H9 (cell line): Measurements from ENCODE around the gene CHDH. TPM values are rescaled to one million over a fixed set of nuclear protein-coding genes. Genes with fewer than 3 reads are reported as not detected.

Experiments
- DNase-seq: peaks from one replicate; pipeline ENCODE4 v3.0.0-alpha.2; 2017
- H2AFZ ChIP-seq: one replicate; pipeline ENCODE4 v1.6.1; 2013; ENCODE audit warnings: mild to moderate bottlenecking, low read length, control low read depth, moderate library complexity
- H2AK5ac ChIP-seq: 2 replicates; pipeline ENCODE4 v1.6.1; 2013; ENCODE audit warnings: low read length, control low read depth, mixed read lengths; ENCODE audit not compliant: insufficient read length
- H2BK120ac ChIP-seq: one replicate; pipeline ENCODE4 v1.6.1; 2013; ENCODE audit warnings: low read depth, mild to moderate bottlenecking, low read length, control low read depth, inconsistent platforms; ENCODE audit not compliant: poor library complexity, severe bottlenecking
- H2BK12ac ChIP-seq: 2 replicates; pipeline ENCODE4 v1.6.1; 2013; ENCODE audit warnings: low read length, control low read depth, mixed read lengths, low read depth; ENCODE audit not compliant: insufficient read length
- H2BK15ac ChIP-seq: 2 replicates; pipeline ENCODE4 v1.6.1; 2013; ENCODE audit warnings: low read depth, low read length, control low read depth
- H2BK20ac ChIP-seq: one replicate; pipeline ENCODE4 v1.6.1; 2013; ENCODE audit warnings: low read depth, mild to moderate bottlenecking, low read length, control low read depth, inconsistent platforms; ENCODE audit not compliant: poor library complexity, severe bottlenecking
- H2BK5ac ChIP-seq: 2 replicates; pipeline ENCODE4 v1.6.1; 2013; ENCODE audit warnings: low read length, control low read depth, mixed read lengths; ENCODE audit not compliant: insufficient read length
- H3K14ac ChIP-seq: 2 replicates; pipeline ENCODE4 v1.6.1; 2013; ENCODE audit warnings: low read length, control low read depth; ENCODE audit not compliant: insufficient read depth
- H3K18ac ChIP-seq: 2 replicates; pipeline ENCODE4 v1.6.1; 2013; ENCODE audit warnings: low read depth, mild to moderate bottlenecking, mixed read lengths, low read length, control low read depth; ENCODE audit not compliant: insufficient read length
- H3K23ac ChIP-seq: 2 replicates; pipeline ENCODE4 v1.6.1; 2013; ENCODE audit warnings: low read length, control low read depth, mixed read lengths, low read depth; ENCODE audit not compliant: insufficient read length
- H3K23me2 ChIP-seq: 2 replicates; pipeline ENCODE4 v1.6.1; 2013; ENCODE audit warnings: low read depth, mild to moderate bottlenecking, mixed read lengths, low read length, control low read depth; ENCODE audit not compliant: insufficient read length, poor library complexity, severe bottlenecking
- H3K27ac ChIP-seq: 2 replicates; pipeline ENCODE4 v1.5.1; 2013; ENCODE audit warnings: low read length, control low read depth, mixed read lengths, low read depth; ENCODE audit not compliant: insufficient read length
- H3K27me3 ChIP-seq: 2 replicates; pipeline ENCODE4 v1.6.1; 2013; ENCODE audit warnings: low read length, control low read depth, inconsistent platforms; ENCODE audit not compliant: insufficient read depth
- H3K4ac ChIP-seq: 2 replicates; pipeline ENCODE4 v1.6.1; 2013; ENCODE audit warnings: low read depth, mild to moderate bottlenecking, control low read depth, inconsistent platforms, low read length, moderate library complexity
- H3K4me1 ChIP-seq: 2 replicates; pipeline ENCODE4 v1.6.1; 2013; ENCODE audit warnings: low read length, control low read depth, inconsistent platforms; ENCODE audit not compliant: insufficient read depth
- H3K4me2 ChIP-seq: 2 replicates; pipeline ENCODE4 v1.6.1; 2013; ENCODE audit warnings: low read length, control low read depth, mixed read lengths; ENCODE audit not compliant: insufficient read length, insufficient read depth
- H3K56ac ChIP-seq: 2 replicates; pipeline ENCODE4 v1.6.1; 2013; ENCODE audit warnings: low read depth, mild to moderate bottlenecking, mixed read lengths, low read length, control low read depth; ENCODE audit not compliant: insufficient read length
- H3K79me1 ChIP-seq: 2 replicates; pipeline ENCODE4 v1.6.1; 2013; ENCODE audit warnings: low read depth, mild to moderate bottlenecking, moderate library complexity, low read length, control low read depth, inconsistent platforms; ENCODE audit not compliant: insufficient read depth, poor library complexity, severe bottlenecking
- H3K79me2 ChIP-seq: 2 replicates; pipeline ENCODE4 v1.6.1; 2013; ENCODE audit warnings: low read length, control low read depth, inconsistent platforms; ENCODE audit not compliant: insufficient read depth
- H3K9ac ChIP-seq: 2 replicates; pipeline ENCODE4 v1.6.1; 2013; ENCODE audit warnings: low read length, control low read depth, mixed read lengths; ENCODE audit not compliant: insufficient read length; ENCODE audit errors: extremely low read depth
- H3K9me3 ChIP-seq: one replicate; pipeline ENCODE4 v1.6.1; 2013; ENCODE audit warnings: low read depth, low read length, inconsistent platforms; ENCODE audit not compliant: control insufficient read depth
- H3T11ph ChIP-seq: one replicate; pipeline ENCODE4 v1.6.1; 2013; ENCODE audit warnings: mild to moderate bottlenecking, low read length, control low read depth, inconsistent platforms
- H4K20me1 ChIP-seq: one replicate; pipeline ENCODE4 v1.6.1; 2013; ENCODE audit not compliant: control insufficient read depth, insufficient read length, insufficient read depth
- H4K5ac ChIP-seq: 2 replicates; pipeline ENCODE4 v1.6.1; 2013; ENCODE audit warnings: low read depth, mild to moderate bottlenecking, mixed read lengths, low read length, control low read depth; ENCODE audit not compliant: insufficient read length
- H4K8ac ChIP-seq: replicated peaks from 2 replicates; pipeline ENCODE4 v1.6.1; 2013; ENCODE audit warnings: low read length, control low read depth, mixed read lengths, low read depth; ENCODE audit not compliant: insufficient read length
- H4K91ac ChIP-seq: 2 replicates; pipeline ENCODE4 v1.6.1; 2013; ENCODE audit warnings: low read depth, mild to moderate bottlenecking, moderate library complexity, mixed read lengths, low read length, control low read depth; ENCODE audit not compliant: insufficient read length
- H3K27ac Mint-ChIP-seq, 3 experiments: 2 replicates in 2 of 3; 3 replicates in 1 of 3; pipeline ENCODE4 v1.8.0; 2020 to 2021; ENCODE audit warnings: mixed read lengths in 3 of 3, mild to moderate bottlenecking in 1 of 3, moderate library complexity in 1 of 3
- H3K27me3 Mint-ChIP-seq: 2 replicates; pipeline ENCODE4 v1.8.0; 2021; ENCODE audit warnings: low read depth, mild to moderate bottlenecking, moderate library complexity, mixed read lengths
- H3K36me3 Mint-ChIP-seq, 3 experiments: 2 replicates in 2 of 3; 3 replicates in 1 of 3; pipeline ENCODE4 v1.8.0; 2020 to 2021; ENCODE audit warnings: low read depth in 3 of 3, mixed read lengths in 3 of 3; ENCODE audit not compliant: insufficient read depth in 1 of 3
- H3K4me1 Mint-ChIP-seq, 2 experiments: 2 replicates each; pipeline ENCODE4 v1.8.0; 2020; ENCODE audit warnings: mixed read lengths in 2 of 2
- H3K4me3 Mint-ChIP-seq, 2 experiments: 2 replicates in 1 of 2; 3 replicates in 1 of 2; pipeline ENCODE4 v1.8.0; 2020 to 2021; ENCODE audit warnings: mild to moderate bottlenecking in 2 of 2, mixed read lengths in 2 of 2, moderate library complexity in 1 of 2
- H3K9me3 Mint-ChIP-seq, 2 experiments: 2 replicates in 1 of 2; 3 replicates in 1 of 2; pipeline ENCODE4 v1.8.0; 2020; ENCODE audit warnings: mild to moderate bottlenecking in 2 of 2, mixed read lengths in 2 of 2, moderate library complexity in 1 of 2
- WGBS: extraction: QIAGEN DNeasy Blood & Tissue Kit; methylation state at CpG from one replicate; pipeline ENCODE4 v1.1.7; 2013; ENCODE audit warnings: missing lambda C conversion rate, low lambda C conversion rate, mixed read lengths; ENCODE audit not compliant: insufficient read length; ENCODE audit errors: extremely low coverage; 5-methylcytosine and 5-hydroxymethylcytosine counted together
- total RNA-seq: library from RNA; stranded (reverse); gene quantifications from 2 replicates; pipeline ENCODE4 v1.2.1, GENCODE V29; 2021
- TF ChIP-seq, protein P1 (sequence below): fragments of 200-600 bp; sonication (generic); conservative IDR thresholded peaks from 3 replicates; pipeline ENCODE4 v1.8.0; 2021; ENCODE audit warnings: antibody characterized with exemption, mild to moderate bottlenecking

Gene CHDH
- total RNA-seq, 1 experiment from 2014 or later, result 11.0 TPM

- DNase-seq, result no peak
- Histone ChIP-seq H4K20me1 (no peaks in the 10 kb centered on the region), H2BK20ac (no peak overlapping the region), H2BK12ac (no peak overlapping the region), H2AK5ac (no peak overlapping the region), H3K23ac (no peak overlapping the region), H2BK120ac (no peak overlapping the region), H3K56ac (no peak overlapping the region), H3K18ac (no peak overlapping the region), H4K8ac (no peak overlapping the region), H3K4me1 (no peaks in the 10 kb centered on the region; the same call in 1 of the 2 replicates), H3T11ph (no peak overlapping the region), H3K79me1 (no peaks in the 10 kb centered on the region), H3K27ac (no peak overlapping the region), H4K91ac (no peak overlapping the region), H3K14ac (no peak overlapping the region), H3K9ac (no peak overlapping the region), H3K79me2 (no peaks in the 10 kb centered on the region), H3K4ac (no peak overlapping the region), H2BK5ac (no peak overlapping the region), H3K9me3 (no peaks in the 10 kb centered on the region), H4K5ac (no peak overlapping the region), H2AFZ (no peak overlapping the region), H3K23me2 (no peaks in the 10 kb centered on the region), H3K27me3 (no peaks in the 10 kb centered on the region), H2BK15ac (no peak overlapping the region), H3K4me2 (no peak overlapping the region)
- no CpG with 5 or more reads among the region's 18 CpGs for WGBS
- no peak overlapping the region; a peak in 2 of 7 replicates for H3K27ac Mint-ChIP-seq
- H3K4me1 Mint-ChIP-seq, result peaks cover 14 to 18% of the 10 kb centered on the region in 2 experiments
- H3K4me3 Mint-ChIP-seq, result no peak overlapping the region
- TF ChIP-seq, protein P1, sequence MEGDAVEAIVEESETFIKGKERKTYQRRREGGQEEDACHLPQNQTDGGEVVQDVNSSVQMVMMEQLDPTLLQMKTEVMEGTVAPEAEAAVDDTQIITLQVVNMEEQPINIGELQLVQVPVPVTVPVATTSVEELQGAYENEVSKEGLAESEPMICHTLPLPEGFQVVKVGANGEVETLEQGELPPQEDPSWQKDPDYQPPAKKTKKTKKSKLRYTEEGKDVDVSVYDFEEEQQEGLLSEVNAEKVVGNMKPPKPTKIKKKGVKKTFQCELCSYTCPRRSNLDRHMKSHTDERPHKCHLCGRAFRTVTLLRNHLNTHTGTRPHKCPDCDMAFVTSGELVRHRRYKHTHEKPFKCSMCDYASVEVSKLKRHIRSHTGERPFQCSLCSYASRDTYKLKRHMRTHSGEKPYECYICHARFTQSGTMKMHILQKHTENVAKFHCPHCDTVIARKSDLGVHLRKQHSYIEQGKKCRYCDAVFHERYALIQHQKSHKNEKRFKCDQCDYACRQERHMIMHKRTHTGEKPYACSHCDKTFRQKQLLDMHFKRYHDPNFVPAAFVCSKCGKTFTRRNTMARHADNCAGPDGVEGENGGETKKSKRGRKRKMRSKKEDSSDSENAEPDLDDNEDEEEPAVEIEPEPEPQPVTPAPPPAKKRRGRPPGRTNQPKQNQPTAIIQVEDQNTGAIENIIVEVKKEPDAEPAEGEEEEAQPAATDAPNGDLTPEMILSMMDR, result peak; percentile 28; the same call in 2 of the 3 replicates
- no peaks in the 10 kb centered on the region for H3K36me3 Mint-ChIP-seq
- H3K9me3 Mint-ChIP-seq, result no peaks in the 10 kb centered on the region
- H3K27me3 Mint-ChIP-seq, result no peaks in the 10 kb centered on the region; the same call in 1 of the 2 replicates
Observed at GRCh38 chr3:53803124-53803815, 42.9 kb downstream of the CHDH start.
